Liver (tissue), 9 donors: ENCODE data around the gene OGN. TPM values are rescaled to one million over a fixed set of nuclear protein-coding genes. Genes with fewer than 3 reads are reported as not detected.

ENCODE experiments used
- DNase-seq: peaks from one replicate; pipeline ENCODE4 v3.0.0-alpha.2; 2017; ENCODE audit warnings: low spot score
- H3K27ac ChIP-seq, 2 donors: one replicate each; pipeline ENCODE4 v1.7.0; 2013; ENCODE audit warnings: inconsistent platforms in 2 of 2, low read length in 2 of 2, control low read depth in 1 of 2, low read depth in 1 of 2, mild to moderate bottlenecking in 1 of 2
- H3K27me3 ChIP-seq, 4 donors: one replicate each; pipeline versions ENCODE4 v1.6.1 to v1.7.0; 2013; ENCODE audit warnings: low read length in 3 of 4, inconsistent platforms in 1 of 4, mild to moderate bottlenecking in 1 of 4, moderate library complexity in 1 of 4; ENCODE audit not compliant: control insufficient read depth in 4 of 4, insufficient read depth in 4 of 4
- H3K36me3 ChIP-seq, 4 donors: one replicate each; pipeline versions ENCODE4 v1.6.1 to v1.7.0; 2013; ENCODE audit warnings: low read length in 3 of 4, mild to moderate bottlenecking in 3 of 4, low read depth in 1 of 4, moderate library complexity in 1 of 4; ENCODE audit not compliant: control insufficient read depth in 4 of 4, insufficient read depth in 3 of 4
- H3K4me1 ChIP-seq, 4 donors: one replicate each; pipeline versions ENCODE4 v1.6.1 to v1.7.0; 2013; ENCODE audit warnings: low read length in 3 of 4, mild to moderate bottlenecking in 3 of 4, moderate library complexity in 1 of 4; ENCODE audit not compliant: control insufficient read depth in 4 of 4, insufficient read depth in 4 of 4
- H3K4me3 ChIP-seq, 3 donors: one replicate each; pipeline versions ENCODE4 v1.6.1 to v1.7.0; 2013; ENCODE audit warnings: low read length in 3 of 3, control low read depth in 1 of 3, low read depth in 1 of 3, mild to moderate bottlenecking in 1 of 3
- H3K9ac ChIP-seq, 2 donors: one replicate each; pipeline ENCODE4 v1.7.0; 2013; ENCODE audit warnings: low read length in 2 of 2, mild to moderate bottlenecking in 2 of 2, moderate library complexity in 2 of 2, control low read depth in 1 of 2, low read depth in 1 of 2
- H3K9me3 ChIP-seq, 4 donors: one replicate each; pipeline versions ENCODE4 v1.6.1 to v1.7.0; 2013; ENCODE audit warnings: low read length in 3 of 4; ENCODE audit not compliant: control insufficient read depth in 4 of 4
- ATF3 ChIP-seq: IDR thresholded peaks from 2 replicates; pipeline ENCODE4 v1.6.1; 2016; ENCODE audit warnings: antibody characterized with exemption
- EGR1 ChIP-seq, 2 donors: IDR thresholded peaks; 2 replicates each; pipeline ENCODE4 v1.6.1; 2016 to 2018; ENCODE audit warnings: antibody characterized with exemption in 2 of 2, low read depth in 2 of 2
- FOXA1 ChIP-seq: IDR thresholded peaks from 2 replicates; pipeline ENCODE4 v1.6.1; 2016; ENCODE audit warnings: antibody characterized with exemption
- GABPA ChIP-seq, 2 donors: IDR thresholded peaks in 1 of 2; conservative IDR thresholded peaks in 1 of 2; 2 replicates each; pipeline ENCODE4 v1.6.1; 2016; ENCODE audit warnings: antibody characterized with exemption in 2 of 2, mild to moderate bottlenecking in 1 of 2, moderate library complexity in 1 of 2
- HNF4G ChIP-seq: IDR thresholded peaks from 2 replicates; pipeline ENCODE4 v1.6.1; 2016; ENCODE audit warnings: antibody characterized with exemption
- JUND ChIP-seq, 2 donors: IDR thresholded peaks; 2 replicates each; pipeline ENCODE4 v1.6.1; 2016; ENCODE audit warnings: antibody characterized with exemption in 2 of 2
- MAX ChIP-seq: IDR thresholded peaks from 2 replicates; pipeline ENCODE4 v1.6.1; 2016; ENCODE audit warnings: antibody characterized with exemption
- NR2F2 ChIP-seq: IDR thresholded peaks from 2 replicates; pipeline ENCODE4 v1.6.1; 2016; ENCODE audit warnings: antibody characterized with exemption
- REST ChIP-seq: IDR thresholded peaks from 2 replicates; pipeline ENCODE4 v1.6.1; 2016; ENCODE audit warnings: antibody characterized with exemption, mild to moderate bottlenecking
- RXRA ChIP-seq, 2 donors: IDR thresholded peaks; 2 replicates each; pipeline ENCODE4 v1.6.1; 2017 to 2018; ENCODE audit warnings: antibody characterized with exemption in 2 of 2, mild to moderate bottlenecking in 1 of 2
- TAF1 ChIP-seq: conservative IDR thresholded peaks from 2 replicates; pipeline ENCODE4 v1.6.1; 2016; ENCODE audit warnings: antibody characterized with exemption, mild to moderate bottlenecking
- YY1 ChIP-seq: IDR thresholded peaks from 2 replicates; pipeline ENCODE4 v1.6.1; 2016; ENCODE audit warnings: antibody characterized with exemption, mild to moderate bottlenecking
- ZBTB33 ChIP-seq: IDR thresholded peaks from 2 replicates; pipeline ENCODE4 v1.6.1; 2016; ENCODE audit warnings: antibody characterized with exemption
- WGBS: extraction: QIAGEN DNeasy Blood & Tissue Kit; methylation state at CpG from one replicate; pipeline ENCODE4 v1.1.7; 2013; 5-methylcytosine and 5-hydroxymethylcytosine counted together
- polyA plus RNA-seq, 2 donors: library from polyadenylated mRNA; stranded (reverse) in 1 of 2; unstranded in 1 of 2; fragments of 200-250 nt in 1 of 2; fragments of >200 nt in 1 of 2; fragmentation: Nextera tagmentation in 1 of 2; extraction: Ambion mirVana in 1 of 2; gene quantifications; one replicate each; pipeline versions ENCODE4 v1.2.1 to v1.2.3, GENCODE V29; 2013 to 2015
- total RNA-seq, 2 donors: library from RNA; depleted of rRNA; stranded (reverse); fragments of >200 nt; gene quantifications; one replicate each; pipeline ENCODE4 v1.2.3, GENCODE V29; 2014
- donor health status: healthy.
- donor health status: healthy.
- donor health status: healthy.
- donor health status: healthy.
- donor health status: healthy.

OGN gene
- total and polyA plus RNA-seq, 4 donors, result 0.92 to 4.0 (median 1.1) TPM

GRCh38 chr9:92426501-92427145 is 22.2 kb upstream of the OGN start:
- Histone ChIP-seq H3K9me3 (no peaks in the 10 kb centered on the region), H3K36me3 (no peaks in the 10 kb centered on the region), H3K27ac (no peak overlapping the region), H3K4me3 (no peak overlapping the region), H3K27me3 (no peaks in the 10 kb centered on the region), H3K4me1 (no peaks in the 10 kb centered on the region), H3K9ac (no peak overlapping the region)
- no peak for TF ChIP-seq EGR1 (IDR thresholded peaks at IDR 0.05; ENCODE audit: low read depth in 2 of 2)
- no peak for TF ChIP-seq NR2F2
- TF ChIP-seq REST, result no peak
- no peak for TF ChIP-seq YY1
- TF ChIP-seq ZBTB33, result no peak
- TF ChIP-seq JUND (IDR thresholded peaks at IDR 0.05), result no peak
- no peak for TF ChIP-seq RXRA (IDR thresholded peaks at IDR 0.05)
- no peak for TF ChIP-seq GABPA (IDR thresholded peaks at IDR 0.05 in 1 of 2, conservative IDR thresholded peaks at IDR 0.05 in 1 of 2)
- no peak for TF ChIP-seq ATF3
- no peak for TF ChIP-seq HNF4G
- no peak for TF ChIP-seq MAX
- TF ChIP-seq TAF1, result no peak
- no peak for DNase-seq
- WGBS, result 93% methylated on average over 5 of the region's 5 CpGs

GRCh38 chr9:92425474-92425873 is 21.1 kb upstream of the OGN start:
- H3K4me1 ChIP-seq, result no peaks in the 10 kb centered on the region
- no peak overlapping the region for H3K9ac ChIP-seq
- no peak overlapping the region for H3K4me3 ChIP-seq
- no peak for TF ChIP-seq ZBTB33
- no peak for TF ChIP-seq JUND (IDR thresholded peaks at IDR 0.05)
- no peak for TF ChIP-seq FOXA1
- no peak for TF ChIP-seq TAF1
- no peaks in the 10 kb centered on the region for H3K9me3 ChIP-seq
- no peaks in the 10 kb centered on the region for H3K36me3 ChIP-seq
- no peak for DNase-seq
- no peak overlapping the region for H3K27ac ChIP-seq
- H3K27me3 ChIP-seq, result no peaks in the 10 kb centered on the region
- 77% methylated on average over 2 of the region's 2 CpGs for WGBS
